ENCODE measurements around the gene KRT3. TPM values are rescaled to one million over a fixed set of nuclear protein-coding genes. Genes with fewer than 3 reads are reported as not detected.

Gene KRT3
- total and polyA plus RNA-seq, 9 of the 15 experiments (the other 6 are each of a cell fraction or from before 2014, with no cell fraction given), result not detected

DNA sequence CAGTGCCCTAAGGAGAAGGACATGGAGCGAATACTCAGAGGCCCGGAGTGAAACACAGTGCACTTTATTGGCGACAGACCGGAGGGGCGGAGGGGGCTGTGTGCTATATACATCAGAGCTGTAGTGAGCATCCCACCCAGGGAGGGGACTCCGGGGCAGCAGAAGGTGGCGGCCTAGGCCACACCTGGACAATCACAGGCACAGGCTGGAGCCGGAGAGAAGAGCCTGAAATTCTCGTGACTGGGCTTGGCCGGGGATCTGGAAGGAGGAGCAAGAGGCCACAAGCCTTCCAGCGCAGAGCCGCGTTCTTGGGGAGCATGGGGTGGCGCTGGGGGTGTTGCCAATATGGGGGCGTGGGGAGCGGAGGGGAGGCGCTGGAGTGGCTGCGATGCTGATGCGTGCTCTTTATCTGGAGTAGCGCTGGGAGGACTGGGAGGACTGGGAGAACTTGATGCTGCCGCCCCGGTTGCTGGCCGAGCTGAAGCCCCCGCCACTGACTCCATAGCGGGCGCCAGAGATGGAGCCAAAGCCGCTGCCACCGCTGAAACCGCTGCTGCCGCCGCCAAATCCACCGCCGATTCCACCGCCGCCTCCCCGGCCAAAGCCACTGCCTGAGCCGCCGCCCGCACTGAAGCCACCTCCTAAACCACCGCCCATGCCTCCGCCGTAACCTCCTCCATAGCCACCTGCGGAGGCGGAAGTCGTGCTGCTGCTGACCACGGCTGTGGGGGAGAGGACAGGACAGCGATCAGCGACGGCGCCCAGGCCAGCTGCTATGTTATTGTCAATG, 6.1 kb downstream of the KRT3 start (continued):
- TF ChIP-seq, protein P1, sequence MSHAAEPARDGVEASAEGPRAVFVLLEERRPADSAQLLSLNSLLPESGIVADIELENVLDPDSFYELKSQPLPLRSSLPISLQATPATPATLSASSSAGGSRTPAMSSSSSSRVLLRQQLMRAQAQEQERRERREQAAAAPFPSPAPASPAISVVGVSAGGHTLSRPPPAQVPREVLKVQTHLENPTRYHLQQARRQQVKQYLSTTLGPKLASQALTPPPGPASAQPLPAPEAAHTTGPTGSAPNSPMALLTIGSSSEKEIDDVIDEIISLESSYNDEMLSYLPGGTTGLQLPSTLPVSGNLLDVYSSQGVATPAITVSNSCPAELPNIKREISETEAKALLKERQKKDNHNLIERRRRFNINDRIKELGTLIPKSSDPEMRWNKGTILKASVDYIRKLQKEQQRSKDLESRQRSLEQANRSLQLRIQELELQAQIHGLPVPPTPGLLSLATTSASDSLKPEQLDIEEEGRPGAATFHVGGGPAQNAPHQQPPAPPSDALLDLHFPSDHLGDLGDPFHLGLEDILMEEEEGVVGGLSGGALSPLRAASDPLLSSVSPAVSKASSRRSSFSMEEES (CRISPR knock-in tag; IDR thresholded peaks at IDR 0.05), result no peak
- no peak for TF ChIP-seq HLTF (IDR thresholded peaks at IDR 0.05)
- TF ChIP-seq, protein P2, sequence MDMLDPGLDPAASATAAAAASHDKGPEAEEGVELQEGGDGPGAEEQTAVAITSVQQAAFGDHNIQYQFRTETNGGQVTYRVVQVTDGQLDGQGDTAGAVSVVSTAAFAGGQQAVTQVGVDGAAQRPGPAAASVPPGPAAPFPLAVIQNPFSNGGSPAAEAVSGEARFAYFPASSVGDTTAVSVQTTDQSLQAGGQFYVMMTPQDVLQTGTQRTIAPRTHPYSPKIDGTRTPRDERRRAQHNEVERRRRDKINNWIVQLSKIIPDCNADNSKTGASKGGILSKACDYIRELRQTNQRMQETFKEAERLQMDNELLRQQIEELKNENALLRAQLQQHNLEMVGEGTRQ (CRISPR knock-in tag; IDR thresholded peaks at IDR 0.05), result no peak
- TF ChIP-seq, protein P3, sequence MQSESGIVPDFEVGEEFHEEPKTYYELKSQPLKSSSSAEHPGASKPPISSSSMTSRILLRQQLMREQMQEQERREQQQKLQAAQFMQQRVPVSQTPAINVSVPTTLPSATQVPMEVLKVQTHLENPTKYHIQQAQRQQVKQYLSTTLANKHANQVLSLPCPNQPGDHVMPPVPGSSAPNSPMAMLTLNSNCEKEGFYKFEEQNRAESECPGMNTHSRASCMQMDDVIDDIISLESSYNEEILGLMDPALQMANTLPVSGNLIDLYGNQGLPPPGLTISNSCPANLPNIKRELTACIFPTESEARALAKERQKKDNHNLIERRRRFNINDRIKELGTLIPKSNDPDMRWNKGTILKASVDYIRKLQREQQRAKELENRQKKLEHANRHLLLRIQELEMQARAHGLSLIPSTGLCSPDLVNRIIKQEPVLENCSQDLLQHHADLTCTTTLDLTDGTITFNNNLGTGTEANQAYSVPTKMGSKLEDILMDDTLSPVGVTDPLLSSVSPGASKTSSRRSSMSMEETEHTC (IDR thresholded peaks at IDR 0.05), result no peak
- TF ChIP-seq PRMT5 (CRISPR knock-in tag; IDR thresholded peaks at IDR 0.05), result no peak
- no peak for TF ChIP-seq ZNF644 (tag; IDR thresholded peaks at IDR 0.05; ENCODE audit: low read depth)
- no peak for TF ChIP-seq SRF (CRISPR knock-in tag; IDR thresholded peaks at IDR 0.05)
- no peak for TF ChIP-seq MCM3 (IDR thresholded peaks at IDR 0.05)
- TF ChIP-seq ZNF384 (IDR thresholded peaks at IDR 0.05; ENCODE audit: low read depth, low read length), result no peak
- peak; percentile 70 for TF ChIP-seq CBFA2T3 (IDR thresholded peaks at IDR 0.05)
- TF ChIP-seq, protein P4, sequence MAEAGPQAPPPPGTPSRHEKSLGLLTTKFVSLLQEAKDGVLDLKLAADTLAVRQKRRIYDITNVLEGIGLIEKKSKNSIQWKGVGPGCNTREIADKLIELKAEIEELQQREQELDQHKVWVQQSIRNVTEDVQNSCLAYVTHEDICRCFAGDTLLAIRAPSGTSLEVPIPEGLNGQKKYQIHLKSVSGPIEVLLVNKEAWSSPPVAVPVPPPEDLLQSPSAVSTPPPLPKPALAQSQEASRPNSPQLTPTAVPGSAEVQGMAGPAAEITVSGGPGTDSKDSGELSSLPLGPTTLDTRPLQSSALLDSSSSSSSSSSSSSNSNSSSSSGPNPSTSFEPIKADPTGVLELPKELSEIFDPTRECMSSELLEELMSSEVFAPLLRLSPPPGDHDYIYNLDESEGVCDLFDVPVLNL (CRISPR knock-in tag; IDR thresholded peaks at IDR 0.05; ENCODE audit: low read depth), result no peak
- TF ChIP-seq JUND (IDR thresholded peaks at IDR 0.05; ENCODE audit: borderline replicate concordance, low read depth, low read length), result peak; percentile 41; the same call in 1 of the 2 replicates
- TF ChIP-seq JUND (tag; IDR thresholded peaks at IDR 0.05; ENCODE audit: borderline replicate concordance, low read depth, low read length), result no peak
- no peak for TF ChIP-seq ZNF316 (IDR thresholded peaks at IDR 0.05)
- no peak for TF ChIP-seq RBM17 (IDR thresholded peaks at IDR 0.05; ENCODE audit: borderline replicate concordance, low read depth, low read length)
- TF ChIP-seq ATF1 (CRISPR knock-in tag; IDR thresholded peaks at IDR 0.05), result no peak
- TF ChIP-seq ATF1 (tag; IDR thresholded peaks at IDR 0.05), result 0 out of 2 replicates have a peak, but pooled peaks have one; percentile 19
- no peak for TF ChIP-seq SREBF2 (CRISPR knock-in tag; IDR thresholded peaks at IDR 0.05)
- TF ChIP-seq, protein P5, sequence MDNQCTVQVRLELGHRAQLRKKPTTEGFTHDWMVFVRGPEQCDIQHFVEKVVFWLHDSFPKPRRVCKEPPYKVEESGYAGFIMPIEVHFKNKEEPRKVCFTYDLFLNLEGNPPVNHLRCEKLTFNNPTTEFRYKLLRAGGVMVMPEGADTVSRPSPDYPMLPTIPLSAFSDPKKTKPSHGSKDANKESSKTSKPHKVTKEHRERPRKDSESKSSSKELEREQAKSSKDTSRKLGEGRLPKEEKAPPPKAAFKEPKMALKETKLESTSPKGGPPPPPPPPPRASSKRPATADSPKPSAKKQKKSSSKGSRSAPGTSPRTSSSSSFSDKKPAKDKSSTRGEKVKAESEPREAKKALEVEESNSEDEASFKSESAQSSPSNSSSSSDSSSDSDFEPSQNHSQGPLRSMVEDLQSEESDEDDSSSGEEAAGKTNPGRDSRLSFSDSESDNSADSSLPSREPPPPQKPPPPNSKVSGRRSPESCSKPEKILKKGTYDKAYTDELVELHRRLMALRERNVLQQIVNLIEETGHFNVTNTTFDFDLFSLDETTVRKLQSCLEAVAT (IDR thresholded peaks at IDR 0.05), result peak in 1 of 2 experiments; percentile 60; a peak in 1 of 4 replicates
- TF ChIP-seq ZNF184 (CRISPR knock-in tag; IDR thresholded peaks at IDR 0.05), result no peak
- TF ChIP-seq RBFOX2 (IDR thresholded peaks at IDR 0.05; ENCODE audit: low read depth, low read length), result peak; percentile 68
- no peak for TF ChIP-seq PYGO2 (tag; IDR thresholded peaks at IDR 0.05)
- no peak for TF ChIP-seq TEAD2 (tag; IDR thresholded peaks at IDR 0.05)
- no peak for TF ChIP-seq TRIM24 (IDR thresholded peaks at IDR 0.05)
